ENCODE measurements around the gene FGFR2. TPM values are rescaled to one million over a fixed set of nuclear protein-coding genes. Genes with fewer than 3 reads are reported as not detected.

The FGFR2 gene
- total RNA-seq, 1 donor from 2014 or later, result 11.8 TPM

GRCh38 chr10:121442086-121442935 lies 155.9 kb downstream of the FGFR2 start:
- H3K9ac ChIP-seq (ENCODE audit: low read length), result no peak overlapping the region
- H3K27ac Mint-ChIP-seq (ENCODE audit: unreplicated experiment), result no peak overlapping the region
- DNase-seq (ENCODE audit: low read depth) (no peak), FAIRE-seq (no peak)
- H3K36me3 Mint-ChIP-seq (ENCODE audit: low read depth, unreplicated experiment), result no peaks in the 10 kb centered on the region
- H3K9me3 Mint-ChIP-seq (ENCODE audit: unreplicated experiment), result no peaks in the 10 kb centered on the region
- no peaks in the 10 kb centered on the region for H3K4me1 ChIP-seq (ENCODE audit: insufficient read depth, low read length)
- peaks cover 12% of the 10 kb centered on the region for H3K27me3 Mint-ChIP-seq (ENCODE audit: low read depth, unreplicated experiment)
- no peak overlapping the region for H3K4me2 ChIP-seq (ENCODE audit: low read length)
- H3K9me3 ChIP-seq (ENCODE audit: insufficient read depth, low read depth, low read length), result no peaks in the 10 kb centered on the region
- no peak overlapping the region for H3K4me3 Mint-ChIP-seq (ENCODE audit: unreplicated experiment)
- no peaks in the 10 kb centered on the region for H3K79me2 ChIP-seq (ENCODE audit: insufficient read depth, low read length)
- H3K27ac ChIP-seq (ENCODE audit: low read depth, low read length), result no peak overlapping the region
- H3K4me3 ChIP-seq (ENCODE audit: insufficient read depth, low read depth, low read length), result no peak overlapping the region
- no peaks in the 10 kb centered on the region for H3K36me3 ChIP-seq (ENCODE audit: insufficient read depth, low read length)
- no peaks in the 10 kb centered on the region for H3K27me3 ChIP-seq (ENCODE audit: insufficient read depth, low read length)
- no peaks in the 10 kb centered on the region for H4K20me1 ChIP-seq (ENCODE audit: insufficient read depth, low read length)
- peaks cover 8% of the 10 kb centered on the region for H3K4me1 Mint-ChIP-seq (ENCODE audit: low read depth, unreplicated experiment)
- TF ChIP-seq EZH2 (IDR thresholded peaks at IDR 0.05; ENCODE audit: insufficient read depth, low read length) (no peak), CTCF (IDR thresholded peaks at IDR 0.05; ENCODE audit: insufficient read depth, low read depth, low read length) (no peak)
- H2AFZ ChIP-seq (ENCODE audit: low read depth, low read length), result no peak overlapping the region

- Histone ChIP-seq H3K4me3 (ENCODE audit: insufficient read depth, low read depth, low read length) (no peak overlapping the region), H3K9ac (ENCODE audit: low read length) (no peak overlapping the region), H3K79me2 (ENCODE audit: insufficient read depth, low read length) (no peaks in the 10 kb centered on the region), H3K36me3 (ENCODE audit: insufficient read depth, low read length) (no peaks in the 10 kb centered on the region), H3K4me2 (ENCODE audit: low read length) (no peak overlapping the region), H3K27ac (ENCODE audit: low read depth, low read length) (no peak overlapping the region), H3K27me3 (ENCODE audit: insufficient read depth, low read length) (no peaks in the 10 kb centered on the region), H2AFZ (ENCODE audit: low read depth, low read length) (no peak overlapping the region), H4K20me1 (ENCODE audit: insufficient read depth, low read length) (no peaks in the 10 kb centered on the region), H3K4me1 (ENCODE audit: insufficient read depth, low read length) (no peaks in the 10 kb centered on the region), H3K9me3 (ENCODE audit: insufficient read depth, low read depth, low read length) (no peaks in the 10 kb centered on the region)
- TF ChIP-seq EZH2 (IDR thresholded peaks at IDR 0.05; ENCODE audit: insufficient read depth, low read length) (no peak), CTCF (IDR thresholded peaks at IDR 0.05; ENCODE audit: insufficient read depth, low read depth, low read length) (no peak)
- Mint-ChIP-seq H3K36me3 (ENCODE audit: low read depth, unreplicated experiment) (no peaks in the 10 kb centered on the region), H3K4me1 (ENCODE audit: low read depth, unreplicated experiment) (peaks cover 13% of the 10 kb centered on the region), H3K9me3 (ENCODE audit: unreplicated experiment) (no peaks in the 10 kb centered on the region), H3K27ac (ENCODE audit: unreplicated experiment) (no peak overlapping the region), H3K4me3 (ENCODE audit: unreplicated experiment) (no peak overlapping the region), H3K27me3 (ENCODE audit: low read depth, unreplicated experiment) (peaks cover 12% of the 10 kb centered on the region)
- FAIRE-seq (no peak), DNase-seq (ENCODE audit: low read depth) (no peak)
Observed at GRCh38 chr10:121440461-121440860, 157.8 kb downstream of the FGFR2 start.

DNA sequence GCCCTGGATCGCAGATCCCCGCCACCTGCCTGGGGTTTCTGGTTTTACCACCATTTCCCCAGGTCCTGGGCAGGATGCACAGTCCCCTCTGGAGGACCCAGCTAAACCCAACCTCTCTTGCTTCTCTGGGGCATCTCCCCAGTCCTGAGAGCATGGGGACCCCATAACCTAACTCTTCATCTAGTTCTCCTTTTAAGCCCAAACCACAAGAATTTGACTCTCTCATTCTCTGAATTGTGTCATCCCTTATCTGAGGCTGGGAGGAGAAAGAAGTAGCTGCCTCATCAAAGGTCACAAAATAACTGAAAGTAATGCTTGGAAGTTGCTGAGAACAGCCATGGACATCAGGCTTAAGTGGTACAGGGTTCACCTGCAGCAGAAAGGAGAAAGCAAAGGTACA lies 159.9 kb downstream of the FGFR2 start:
- H3K27me3 Mint-ChIP-seq (ENCODE audit: low read depth, unreplicated experiment), result peaks cover 5% of the 10 kb centered on the region
- DNase-seq (ENCODE audit: low read depth), result no peak
- FAIRE-seq, result no peak
- no peak overlapping the region for H3K9ac ChIP-seq (ENCODE audit: low read length)
- no peak overlapping the region for H3K27ac ChIP-seq (ENCODE audit: low read depth, low read length)
- no peaks in the 10 kb centered on the region for H3K79me2 ChIP-seq (ENCODE audit: insufficient read depth, low read length)
- no peaks in the 10 kb centered on the region for H3K36me3 ChIP-seq (ENCODE audit: insufficient read depth, low read length)
- H3K9me3 Mint-ChIP-seq (ENCODE audit: unreplicated experiment), result no peaks in the 10 kb centered on the region
- no peak for TF ChIP-seq CTCF (IDR thresholded peaks at IDR 0.05; ENCODE audit: insufficient read depth, low read depth, low read length)
- no peak for TF ChIP-seq EZH2 (IDR thresholded peaks at IDR 0.05; ENCODE audit: insufficient read depth, low read length)
- no peak overlapping the region for H2AFZ ChIP-seq (ENCODE audit: low read depth, low read length)
- no peak overlapping the region for H3K4me3 ChIP-seq (ENCODE audit: insufficient read depth, low read depth, low read length)
- no peaks in the 10 kb centered on the region for H4K20me1 ChIP-seq (ENCODE audit: insufficient read depth, low read length)
- peak overlapping the region; percentile 84 for H3K27ac Mint-ChIP-seq (ENCODE audit: unreplicated experiment)
- H3K27me3 ChIP-seq (ENCODE audit: insufficient read depth, low read length), result no peaks in the 10 kb centered on the region
- H3K4me2 ChIP-seq (ENCODE audit: low read length), result no peak overlapping the region
- peaks cover 16% of the 10 kb centered on the region for H3K4me1 Mint-ChIP-seq (ENCODE audit: low read depth, unreplicated experiment)
- no peaks in the 10 kb centered on the region for H3K9me3 ChIP-seq (ENCODE audit: insufficient read depth, low read depth, low read length)
- H3K4me3 Mint-ChIP-seq (ENCODE audit: unreplicated experiment), result no peak overlapping the region
- H3K36me3 Mint-ChIP-seq (ENCODE audit: low read depth, unreplicated experiment), result no peaks in the 10 kb centered on the region
- no peaks in the 10 kb centered on the region for H3K4me1 ChIP-seq (ENCODE audit: insufficient read depth, low read length)

Measured in astrocyte (in vitro differentiated cells and primary cell).